Fibroblast of lung (primary cell): ENCODE data around the gene PDZD7. TPM values are rescaled to one million over a fixed set of nuclear protein-coding genes. Genes with fewer than 3 reads are reported as not detected.
A peak's percentile ranks its signal among the peaks of the same experiment; 100 is the strongest.

Source experiments
- DNase-seq, 2 donors: peaks; one replicate each; pipeline versions ENCODE4 v3.0.0 to v3.0.0-alpha.2; 2010; ENCODE audit warnings: low read depth in 2 of 2
- H2AFZ ChIP-seq: 2 replicates; pipeline ENCODE4 v1.5.1; 2012; ENCODE audit warnings: low read length, control low read depth, inconsistent platforms
- H3K27ac ChIP-seq: 2 replicates; pipeline ENCODE4 v1.5.1; 2011; ENCODE audit warnings: low read length, control low read depth; ENCODE audit not compliant: insufficient read depth
- H3K27me3 ChIP-seq: 2 replicates; pipeline ENCODE4 v1.5.1; 2011; ENCODE audit warnings: mild to moderate bottlenecking, low read length; ENCODE audit not compliant: control insufficient read depth, insufficient read depth
- H3K36me3 ChIP-seq: 2 replicates; pipeline ENCODE4 v1.5.1; 2011; ENCODE audit warnings: low read length; ENCODE audit not compliant: control insufficient read depth, insufficient read depth
- H3K4me1 ChIP-seq: 2 replicates; pipeline ENCODE4 v1.5.1; 2011; ENCODE audit warnings: low read length; ENCODE audit not compliant: control insufficient read depth, insufficient read depth; ENCODE audit errors: extremely low read depth
- H3K4me2 ChIP-seq: 2 replicates; pipeline ENCODE4 v1.5.1; 2011; ENCODE audit warnings: low read length, control low read depth; ENCODE audit not compliant: insufficient read depth; ENCODE audit errors: extremely low read depth
- H3K4me3 ChIP-seq, 4 experiments: fragments of 200-600 bp in 1 of 4; sonication (generic) in 1 of 4; replicated peaks in 1 of 4; 2 replicates each; pipeline ENCODE4 v1.5.1; 2011 to 2016; ENCODE audit warnings: low read length in 4 of 4, low read depth in 3 of 4, mild to moderate bottlenecking in 3 of 4, control low read depth in 2 of 4, inconsistent platforms in 1 of 4, mixed read lengths in 1 of 4; ENCODE audit not compliant: insufficient read depth in 1 of 4; ENCODE audit errors: control extremely low read depth in 1 of 4
- H3K79me2 ChIP-seq: 2 replicates; pipeline ENCODE4 v1.5.1; 2012; ENCODE audit warnings: mild to moderate bottlenecking, low read length, inconsistent platforms; ENCODE audit not compliant: control insufficient read depth, insufficient read depth
- H3K9ac ChIP-seq: 2 replicates; pipeline ENCODE4 v1.5.1; 2011; ENCODE audit warnings: mild to moderate bottlenecking, low read length, control low read depth; ENCODE audit not compliant: insufficient read depth
- H3K9me3 ChIP-seq: 2 replicates; pipeline ENCODE4 v1.5.1; 2012; ENCODE audit warnings: low read depth, low read length; ENCODE audit not compliant: control insufficient read depth, insufficient read depth
- H4K20me1 ChIP-seq: 2 replicates; pipeline ENCODE4 v1.5.1; 2011; ENCODE audit warnings: low read length; ENCODE audit not compliant: control insufficient read depth, insufficient read depth; ENCODE audit errors: extremely low read depth
- EZH2 ChIP-seq: IDR thresholded peaks from 2 replicates; pipeline ENCODE4 v1.5.1; 2012; ENCODE audit warnings: low read length, control low read depth, mild to moderate bottlenecking; ENCODE audit errors: missing control alignments
- polyA plus RNA-seq, 2 donors: library from polyadenylated mRNA; depleted of rRNA in 1 of 2; stranded (reverse) in 1 of 2; unstranded in 1 of 2; fragments of >200 nt; gene quantifications; 2 replicates each; pipeline ENCODE4 v1.2.1, GENCODE V29; 2011 to 2012; ENCODE audit warnings: missing spikeins in 1 of 2
- total RNA-seq: library from RNA; depleted of rRNA; stranded (reverse); fragments of >200 nt; gene quantifications from 2 replicates; pipeline ENCODE4 v1.2.1, GENCODE V29; 2014
- TF ChIP-seq, protein P1 (sequence below), 2 donors: IDR thresholded peaks in 1 of 2; conservative IDR thresholded peaks in 1 of 2; 1 replicate in 1 of 2; 2 replicates in 1 of 2; pipeline ENCODE4 v1.5.1; 2011 to 2012; ENCODE audit warnings: low read length in 2 of 2, control low read depth in 1 of 2, inconsistent platforms in 1 of 2, low read depth in 1 of 2, mild to moderate bottlenecking in 1 of 2

Gene PDZD7
- total and polyA plus RNA-seq, 2 donors (not counting 1 experiment from before 2014, with no cell fraction given) = 0.42 to 1.3 TPM

DNA sequence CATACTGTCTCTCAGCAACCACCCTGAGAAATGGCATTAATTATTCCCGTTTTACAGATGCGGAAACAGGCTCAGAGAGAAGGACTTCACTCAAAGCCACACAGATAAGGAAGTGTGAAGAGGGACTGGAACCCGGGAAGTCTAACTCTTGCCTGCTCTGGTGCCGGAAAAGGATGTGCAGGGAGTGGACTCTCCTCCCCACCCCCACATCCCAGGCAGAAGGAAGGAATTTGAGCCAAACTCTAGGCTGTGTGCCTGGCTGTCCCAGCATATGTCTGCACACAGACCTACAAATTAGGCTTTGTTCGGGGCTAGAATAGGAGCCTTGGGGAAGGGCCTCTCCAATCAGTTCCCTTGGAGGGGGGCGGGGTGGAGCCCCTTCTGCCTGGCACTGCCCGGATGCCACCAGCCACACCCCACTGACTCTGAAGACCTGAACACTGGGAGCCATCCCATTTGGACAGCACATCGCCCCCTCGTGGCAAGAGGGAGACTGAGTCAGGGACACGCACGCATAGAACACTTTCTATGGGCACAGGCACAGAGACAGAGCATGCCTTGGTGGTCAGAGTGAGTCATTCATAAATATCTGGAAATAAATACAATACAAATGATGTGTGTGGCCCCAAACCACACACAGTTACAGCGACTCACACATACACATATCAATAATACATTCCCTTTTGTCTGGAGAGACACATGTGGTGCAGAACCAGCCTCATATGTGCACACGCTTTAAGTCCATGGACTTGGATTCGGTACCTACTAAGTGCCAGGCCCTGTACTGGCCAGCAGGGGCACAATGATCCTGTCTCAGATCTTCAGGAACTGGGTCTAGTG is 18.2 kb downstream of the PDZD7 start:
- TF ChIP-seq, protein P1, sequence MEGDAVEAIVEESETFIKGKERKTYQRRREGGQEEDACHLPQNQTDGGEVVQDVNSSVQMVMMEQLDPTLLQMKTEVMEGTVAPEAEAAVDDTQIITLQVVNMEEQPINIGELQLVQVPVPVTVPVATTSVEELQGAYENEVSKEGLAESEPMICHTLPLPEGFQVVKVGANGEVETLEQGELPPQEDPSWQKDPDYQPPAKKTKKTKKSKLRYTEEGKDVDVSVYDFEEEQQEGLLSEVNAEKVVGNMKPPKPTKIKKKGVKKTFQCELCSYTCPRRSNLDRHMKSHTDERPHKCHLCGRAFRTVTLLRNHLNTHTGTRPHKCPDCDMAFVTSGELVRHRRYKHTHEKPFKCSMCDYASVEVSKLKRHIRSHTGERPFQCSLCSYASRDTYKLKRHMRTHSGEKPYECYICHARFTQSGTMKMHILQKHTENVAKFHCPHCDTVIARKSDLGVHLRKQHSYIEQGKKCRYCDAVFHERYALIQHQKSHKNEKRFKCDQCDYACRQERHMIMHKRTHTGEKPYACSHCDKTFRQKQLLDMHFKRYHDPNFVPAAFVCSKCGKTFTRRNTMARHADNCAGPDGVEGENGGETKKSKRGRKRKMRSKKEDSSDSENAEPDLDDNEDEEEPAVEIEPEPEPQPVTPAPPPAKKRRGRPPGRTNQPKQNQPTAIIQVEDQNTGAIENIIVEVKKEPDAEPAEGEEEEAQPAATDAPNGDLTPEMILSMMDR (conservative IDR thresholded peaks at IDR 0.05 in 1 of 2, IDR thresholded peaks at IDR 0.05 in 1 of 2; ENCODE audit: low read depth in 1 of 2, low read length in 2 of 2) = peak; percentile 75
- TF ChIP-seq EZH2 = no peak
- Histone ChIP-seq H3K79me2 (no peaks in the 10 kb centered on the region), H3K9me3 (no peaks in the 10 kb centered on the region), H3K36me3 (peaks cover 4% of the 10 kb centered on the region), H3K4me3 (no peak overlapping the region), H3K4me2 (no peak overlapping the region), H3K9ac (no peak overlapping the region), H3K27me3 (no peaks in the 10 kb centered on the region), H4K20me1 (no peaks in the 10 kb centered on the region), H3K27ac (peak overlapping the region; percentile 46), H2AFZ (no peak overlapping the region), H3K4me1 (peaks cover 25% of the 10 kb centered on the region)
- DNase-seq = peak; percentile 91 to 93

DNA sequence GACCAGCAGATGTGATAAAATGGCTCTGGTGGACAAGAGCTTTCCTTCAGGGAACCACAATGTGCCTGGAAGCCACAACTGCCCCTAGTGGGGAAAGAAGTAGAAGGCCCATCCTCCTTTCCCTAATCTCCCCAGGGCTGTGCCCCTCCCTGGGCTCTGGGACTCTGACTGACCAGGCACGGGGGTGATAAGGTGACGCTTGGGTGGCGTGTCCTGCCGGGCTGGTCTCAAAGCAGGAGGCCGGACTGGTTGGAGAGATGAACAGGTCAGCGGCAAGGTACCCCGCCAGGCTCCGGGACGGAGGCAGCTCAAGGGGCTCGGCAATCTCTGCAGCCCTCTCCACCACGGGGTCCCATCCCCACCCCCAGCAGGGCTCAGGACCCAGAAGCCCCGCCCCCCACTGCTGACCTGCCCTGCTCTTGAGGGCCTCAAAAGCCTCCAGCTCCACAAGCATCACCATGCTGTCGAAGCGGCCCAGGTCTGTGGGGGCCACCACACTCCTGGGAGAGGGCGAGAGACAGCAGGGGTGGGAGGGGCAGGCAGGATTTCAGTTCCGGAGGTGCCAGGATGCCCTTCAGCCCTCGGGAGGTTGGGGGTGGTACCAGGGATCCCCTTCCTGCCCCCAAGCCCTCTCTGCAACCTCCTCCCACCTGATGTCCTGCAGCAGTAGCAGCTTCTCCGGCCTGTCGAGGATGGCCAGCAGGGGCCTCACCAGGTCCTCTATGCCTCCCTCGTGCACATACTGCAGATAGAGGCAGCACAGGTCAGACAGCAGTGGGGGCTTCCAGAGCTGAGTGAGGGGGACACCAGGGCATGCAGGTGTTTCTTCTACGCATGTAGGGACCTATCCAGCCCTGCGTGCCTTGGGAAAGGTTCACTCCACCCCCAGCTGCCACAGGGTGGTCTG is 19.2 kb downstream of the PDZD7 start:
- H3K4me3 ChIP-seq = no peak overlapping the region
- DNase-seq = no peak
- H2AFZ ChIP-seq = no peak overlapping the region
- H3K9me3 ChIP-seq = no peaks in the 10 kb centered on the region
- no peaks in the 10 kb centered on the region for H3K79me2 ChIP-seq
- TF ChIP-seq EZH2 = no peak
- TF ChIP-seq, protein P1 (conservative IDR thresholded peaks at IDR 0.05 in 1 of 2, IDR thresholded peaks at IDR 0.05 in 1 of 2; ENCODE audit: low read depth in 1 of 2, low read length in 2 of 2) = peak; percentile 40 to 52
- H3K36me3 ChIP-seq = peaks cover 9% of the 10 kb centered on the region
- no peak overlapping the region for H3K4me2 ChIP-seq
- H3K27ac ChIP-seq = no peak overlapping the region
- peaks cover 32% of the 10 kb centered on the region for H3K4me1 ChIP-seq
- no peaks in the 10 kb centered on the region for H3K27me3 ChIP-seq
- H4K20me1 ChIP-seq = no peaks in the 10 kb centered on the region
- H3K9ac ChIP-seq = no peak overlapping the region

DNA sequence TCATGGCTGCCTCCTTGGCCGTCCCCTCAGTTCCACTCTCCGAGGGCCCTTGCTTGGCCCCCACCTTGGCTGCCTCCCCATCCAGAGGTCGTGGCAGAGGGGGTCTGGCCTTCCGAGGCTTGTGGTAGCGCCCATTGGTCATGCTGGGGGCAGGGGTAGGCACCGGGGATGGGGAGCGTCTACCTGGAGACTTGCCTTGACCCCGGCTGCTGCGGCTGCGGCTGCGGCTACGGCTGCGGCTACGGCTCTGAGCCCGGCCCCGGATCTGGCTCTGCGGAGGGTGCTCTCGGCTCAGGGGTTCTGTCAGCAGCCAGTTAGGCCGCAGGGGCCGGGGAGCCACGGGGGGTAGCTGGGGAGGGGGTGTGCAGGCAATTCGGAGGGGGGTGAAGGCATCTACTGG is 20.6 kb downstream of the PDZD7 start:
- Histone ChIP-seq H2AFZ (no peak overlapping the region), H3K4me1 (peaks cover 32% of the 10 kb centered on the region), H3K79me2 (peaks cover 2% of the 10 kb centered on the region), H3K36me3 (peaks cover 20% of the 10 kb centered on the region), H3K9ac (no peak overlapping the region), H3K4me3 (no peak overlapping the region), H3K9me3 (no peaks in the 10 kb centered on the region), H3K4me2 (no peak overlapping the region), H4K20me1 (no peaks in the 10 kb centered on the region), H3K27ac (no peak overlapping the region), H3K27me3 (no peaks in the 10 kb centered on the region)
- DNase-seq = no peak
- TF ChIP-seq EZH2 = no peak
- TF ChIP-seq, protein P1 (conservative IDR thresholded peaks at IDR 0.05 in 1 of 2, IDR thresholded peaks at IDR 0.05 in 1 of 2; ENCODE audit: low read depth in 1 of 2, low read length in 2 of 2) = no peak
